Breast epithelium (tissue), 3 donors: ENCODE data around the gene EIF3A.

Source experiments
- CTCF ChIP-seq, 3 donors: fragments of 450-650 bp; IDR thresholded peaks; one replicate each; pipeline ENCODE4 v1.5.1; 2016 to 2017; ENCODE audit warnings: antibody characterized with exemption in 3 of 3, mild to moderate bottlenecking in 3 of 3, moderate library complexity in 3 of 3
- POLR2A ChIP-seq: fragments of 450-650 bp; IDR thresholded peaks from one replicate; pipeline ENCODE4 v1.6.1; 2016; ENCODE audit warnings: antibody characterized with exemption, mild to moderate bottlenecking, moderate library complexity
- POLR2AphosphoS5 ChIP-seq, 3 donors: sonication (generic); formaldehyde crosslinking; IDR thresholded peaks; one replicate each; pipeline ENCODE4 v1.6.1; 2017; ENCODE audit warnings: antibody characterized with exemption in 3 of 3

- no peak for TF ChIP-seq POLR2AphosphoS5 (IDR thresholded peaks at IDR 0.05)
- no peak for TF ChIP-seq CTCF (IDR thresholded peaks at IDR 0.05)
- no peak for TF ChIP-seq POLR2A
Observed at GRCh38 chr10:119119400-119119799, 38.8 kb upstream of the EIF3A start.
